H1 (cell line): ENCODE results near the gene LCORL. TPM values are rescaled to one million over a fixed set of nuclear protein-coding genes. Genes with fewer than 3 reads are reported as not detected.

Source experiments
- CTCF ChIA-PET: fragments of 300-600 bp; sonication (Branson Sonifier 250); formaldehyde crosslinking; loops from one replicate; lab custom pipeline; 2021; ENCODE audit not compliant: partially characterized antibody; lab: Charles Lee
- POLR2A ChIA-PET: fragments of 300-600 bp; sonication (Branson Sonifier 250); formaldehyde crosslinking; loops from one replicate; lab custom pipeline; 2021; ENCODE audit warnings: inconsistent platforms; ENCODE audit not compliant: partially characterized antibody; lab: Charles Lee
- DNase-seq, 2 experiments: peaks; one replicate each; pipeline versions ENCODE4 v3.0.0 to v3.0.0-alpha.2; 2010 to 2022; ENCODE audit warnings: low spot score in 2 of 2, low read depth in 1 of 2, mixed read lengths in 1 of 2
- FAIRE-seq: peaks from 2 replicates; lab custom pipeline; 2011; peaks lifted over from hg19 to GRCh38; lab: Jason Lieb, UNC
- H2AFZ ChIP-seq: 2 replicates; pipeline ENCODE4 v1.8.1; 2012; ENCODE audit warnings: low read length, inconsistent platforms
- H2AK5ac ChIP-seq: 2 replicates; pipeline ENCODE4 v1.6.1; 2013; ENCODE audit warnings: low read depth, low read length
- H2BK120ac ChIP-seq: replicated peaks from 2 replicates; pipeline ENCODE3; 2013; ENCODE audit warnings: low read depth, low read length, inconsistent platforms
- H2BK12ac ChIP-seq: 2 replicates; pipeline ENCODE4 v1.6.1; 2013; ENCODE audit warnings: low read depth, low read length
- H2BK15ac ChIP-seq: 2 replicates; pipeline ENCODE4 v1.6.1; 2013; ENCODE audit warnings: low read length
- H2BK20ac ChIP-seq: 2 replicates; pipeline ENCODE4 v1.6.1; 2013; ENCODE audit warnings: low read length
- H2BK5ac ChIP-seq: 2 replicates; pipeline ENCODE4 v1.6.1; 2013; ENCODE audit warnings: low read depth, low read length
- H3K14ac ChIP-seq: 2 replicates; pipeline ENCODE4 v1.6.1; 2013; ENCODE audit warnings: inconsistent platforms; ENCODE audit not compliant: insufficient read length
- H3K18ac ChIP-seq: 2 replicates; pipeline ENCODE4 v1.6.1; 2013; ENCODE audit warnings: low read length; ENCODE audit errors: extremely low read depth
- H3K23ac ChIP-seq: 2 replicates; pipeline ENCODE4 v1.6.1; 2013; ENCODE audit warnings: inconsistent platforms; ENCODE audit not compliant: insufficient read length
- H3K23me2 ChIP-seq: 2 replicates; pipeline ENCODE4 v1.6.1; 2013; ENCODE audit warnings: low read depth, low read length
- H3K27ac ChIP-seq: 2 replicates; pipeline ENCODE4 v1.6.1; 2011; ENCODE audit warnings: low read depth, low read length, inconsistent platforms
- H3K27me3 ChIP-seq, 4 experiments: replicated peaks in 1 of 4; 1 replicate in 1 of 4; 2 replicates in 3 of 4; pipeline versions ENCODE4 v1.6.1 to v1.8.1; 2011 to 2013; ENCODE audit warnings: low read length in 3 of 4, mild to moderate bottlenecking in 3 of 4, inconsistent platforms in 2 of 4, mixed read lengths in 2 of 4, moderate library complexity in 1 of 4; ENCODE audit not compliant: control insufficient read depth in 3 of 4, insufficient read depth in 3 of 4; ENCODE audit errors: extremely low read depth in 1 of 4
- H3K36me3 ChIP-seq, 4 experiments: 2 replicates each; pipeline versions ENCODE4 v1.6.1 to v1.8.1; 2011 to 2013; ENCODE audit warnings: mild to moderate bottlenecking in 4 of 4, low read length in 3 of 4, moderate library complexity in 2 of 4, control low read depth in 1 of 4, inconsistent platforms in 1 of 4; ENCODE audit not compliant: insufficient read depth in 4 of 4, control insufficient read depth in 2 of 4
- H3K4ac ChIP-seq: replicated peaks from 2 replicates; pipeline ENCODE3; 2013; ENCODE audit warnings: low read length, low read depth, mixed read lengths, inconsistent platforms; ENCODE audit not compliant: insufficient read length
- H3K4me1 ChIP-seq, 4 experiments: replicated peaks in 1 of 4; 1 replicate in 1 of 4; 2 replicates in 3 of 4; pipeline versions ENCODE4 v1.6.1 to v1.8.1; 2011 to 2013; ENCODE audit warnings: low read length in 3 of 4, inconsistent platforms in 2 of 4, mixed read lengths in 1 of 4; ENCODE audit not compliant: insufficient read depth in 4 of 4, control insufficient read depth in 3 of 4
- H3K4me2 ChIP-seq, 2 experiments: 2 replicates each; pipeline versions ENCODE4 v1.6.1 to v1.8.1; 2011 to 2013; ENCODE audit warnings: low read depth in 2 of 2, low read length in 2 of 2, control low read depth in 1 of 2, inconsistent platforms in 1 of 2, mild to moderate bottlenecking in 1 of 2; ENCODE audit not compliant: insufficient read depth in 1 of 2
- H3K4me3 ChIP-seq, 4 experiments: fragments of 200-600, 300-600 bp in 1 of 4; sonication (generic), shearing (Covaris generic), sonication (Bioruptor Twin) in 1 of 4; 2 replicates each; pipeline versions ENCODE4 v1.5.1 to v1.8.1; 2011 to 2016; ENCODE audit warnings: low read length in 4 of 4, low read depth in 3 of 4, control low read depth in 2 of 4, inconsistent platforms in 2 of 4, mild to moderate bottlenecking in 2 of 4, mixed read lengths in 1 of 4, moderate library complexity in 1 of 4; ENCODE audit not compliant: insufficient read depth in 2 of 4; ENCODE audit errors: extremely low read depth in 1 of 4
- H3K56ac ChIP-seq: replicated peaks from 2 replicates; pipeline ENCODE3; 2013; ENCODE audit warnings: low read depth, mild to moderate bottlenecking, mixed read lengths, low read length, inconsistent platforms; ENCODE audit not compliant: insufficient read length
- H3K79me1 ChIP-seq: 2 replicates; pipeline ENCODE4 v1.6.1; 2013; ENCODE audit warnings: low read depth, low read length, control low read depth
- H3K79me2 ChIP-seq, 2 experiments: 2 replicates each; pipeline versions ENCODE4 v1.6.1 to v1.8.1; 2012 to 2013; ENCODE audit warnings: low read length in 2 of 2, mild to moderate bottlenecking in 2 of 2, inconsistent platforms in 1 of 2; ENCODE audit not compliant: insufficient read depth in 2 of 2, control insufficient read depth in 1 of 2
- H3K9ac ChIP-seq, 4 experiments: replicated peaks in 1 of 4; 1 replicate in 1 of 4; 2 replicates in 3 of 4; pipeline versions ENCODE4 v1.6.1 to v1.8.1; 2011 to 2013; ENCODE audit warnings: low read depth in 3 of 4, low read length in 3 of 4, control low read depth in 2 of 4, mild to moderate bottlenecking in 2 of 4, moderate library complexity in 2 of 4, inconsistent platforms in 1 of 4; ENCODE audit errors: extremely low read depth in 1 of 4
- H3K9me3 ChIP-seq, 2 experiments: 2 replicates each; pipeline versions ENCODE4 v1.6.1 to v1.8.1; 2012 to 2013; ENCODE audit warnings: mild to moderate bottlenecking in 2 of 2, moderate library complexity in 2 of 2, control low read depth in 1 of 2, inconsistent platforms in 1 of 2, low read depth in 1 of 2, low read length in 1 of 2, mixed read lengths in 1 of 2; ENCODE audit not compliant: insufficient read depth in 2 of 2
- H4K20me1 ChIP-seq, 2 experiments: replicated peaks in 1 of 2; 2 replicates each; pipeline versions ENCODE3 to v1.8.1; 2011 to 2013; ENCODE audit warnings: inconsistent platforms in 2 of 2, low read length in 2 of 2, mild to moderate bottlenecking in 1 of 2; ENCODE audit not compliant: insufficient read depth in 2 of 2, control insufficient read depth in 1 of 2
- H4K5ac ChIP-seq: 2 replicates; pipeline ENCODE4 v1.6.1; 2013; ENCODE audit warnings: low read length, low read depth, mixed read lengths, inconsistent platforms; ENCODE audit not compliant: insufficient read length
- H4K8ac ChIP-seq: 2 replicates; pipeline ENCODE4 v1.8.0; 2013; ENCODE audit warnings: mild to moderate bottlenecking, moderate library complexity, low read length, inconsistent platforms; ENCODE audit not compliant: insufficient read depth; ENCODE audit errors: extremely low read depth
- H4K91ac ChIP-seq: replicated peaks from 2 replicates; pipeline ENCODE3; 2013; ENCODE audit warnings: low read length, mixed read lengths, inconsistent platforms; ENCODE audit not compliant: insufficient read length
- CHD1 ChIP-seq: IDR thresholded peaks from 2 replicates; pipeline ENCODE4 v1.6.1; 2012; ENCODE audit warnings: low read depth, low read length, improper control_type of control experiment
- CREB1 ChIP-seq: IDR thresholded peaks from 2 replicates; pipeline ENCODE4 v1.6.1; 2012; ENCODE audit warnings: inconsistent platforms
- EGR1 ChIP-seq: IDR thresholded peaks from 2 replicates; pipeline ENCODE4 v1.6.1; 2011; ENCODE audit warnings: low read depth, low read length, borderline replicate concordance
- EZH2 ChIP-seq: fragments of 200-600 bp; sonication (generic); IDR thresholded peaks from 2 replicates; pipeline ENCODE4 v1.7.1; 2012; ENCODE audit warnings: low read depth, mild to moderate bottlenecking, moderate library complexity, low read length, inconsistent platforms; ENCODE audit not compliant: severe bottlenecking
- HDAC6 ChIP-seq: IDR thresholded peaks from one replicate; pipeline ENCODE4 v1.7.1; 2012; ENCODE audit warnings: low read depth, mild to moderate bottlenecking, inconsistent platforms, low read length, moderate library complexity
- RBBP5 ChIP-seq: IDR thresholded peaks from 2 replicates; pipeline ENCODE4 v1.7.1; 2012; ENCODE audit warnings: low read depth, mild to moderate bottlenecking, inconsistent platforms, low read length, moderate library complexity, borderline replicate concordance
- SIN3A ChIP-seq, 2 experiments: IDR thresholded peaks in 1 of 2; conservative IDR thresholded peaks in 1 of 2; 2 replicates each; pipeline ENCODE4 v1.6.1; 2011 to 2012; ENCODE audit warnings: low read length in 2 of 2, improper control_type of control experiment in 1 of 2, low read depth in 1 of 2, mild to moderate bottlenecking in 1 of 2
- SIRT6 ChIP-seq: IDR thresholded peaks from one replicate; pipeline ENCODE4 v1.7.1; 2012; ENCODE audit warnings: low read length, inconsistent platforms
- SP1 ChIP-seq: IDR thresholded peaks from 2 replicates; pipeline ENCODE4 v1.6.1; 2011; ENCODE audit warnings: low read depth, low read length
- TAF1 ChIP-seq: IDR thresholded peaks from 2 replicates; pipeline ENCODE4 v1.6.1; 2011; ENCODE audit warnings: mild to moderate bottlenecking, low read depth, low read length
- WGBS, 2 experiments: shearing (Covaris generic) in 1 of 2; methylation state at CpG; one replicate each; pipeline versions ENCODE4 v1.1.6 to v1.1.7; 2013 to 2015; ENCODE audit warnings: low lambda C conversion rate in 2 of 2, mixed read lengths in 2 of 2, inconsistent platforms in 1 of 2, low coverage in 1 of 2, missing lambda C conversion rate in 1 of 2; ENCODE audit not compliant: insufficient replicate concordance in 2 of 2, insufficient coverage in 1 of 2, insufficient read length in 1 of 2; ENCODE audit errors: extremely low coverage in 1 of 2, missing lambda C conversion rate in 1 of 2; 5-methylcytosine and 5-hydroxymethylcytosine counted together
- polyA plus RNA-seq, 7 experiments: library from polyadenylated mRNA; depleted of rRNA in 3 of 7; stranded (reverse) in 5 of 7; unstranded in 2 of 7; fragments of >200 nt in 5 of 7; fragments of 200-250 nt in 2 of 7; gene quantifications; 1 replicate in 5 of 7; 2 replicates in 1 of 7; 4 replicates in 1 of 7; pipeline versions ENCODE4 v1.2.1 to v1.2.3, GENCODE V29; 2011 to 2013; ENCODE audit warnings: missing spikeins in 2 of 7, mixed read lengths in 2 of 7
- total RNA-seq: library from RNA; stranded (reverse); fragmentation: NEBNext Ultra II Directional; extraction: Animal tissue kit (Norgen Biotek cat#: 25700); gene quantifications from 2 replicates; pipeline ENCODE4 v1.2.1, GENCODE V29; 2021

LCORL gene
- total and polyA plus RNA-seq, 2 of the 8 experiments (the other 6 are each of a cell fraction or from before 2014, with no cell fraction given), result 2.2 to 19.2 TPM

DNA sequence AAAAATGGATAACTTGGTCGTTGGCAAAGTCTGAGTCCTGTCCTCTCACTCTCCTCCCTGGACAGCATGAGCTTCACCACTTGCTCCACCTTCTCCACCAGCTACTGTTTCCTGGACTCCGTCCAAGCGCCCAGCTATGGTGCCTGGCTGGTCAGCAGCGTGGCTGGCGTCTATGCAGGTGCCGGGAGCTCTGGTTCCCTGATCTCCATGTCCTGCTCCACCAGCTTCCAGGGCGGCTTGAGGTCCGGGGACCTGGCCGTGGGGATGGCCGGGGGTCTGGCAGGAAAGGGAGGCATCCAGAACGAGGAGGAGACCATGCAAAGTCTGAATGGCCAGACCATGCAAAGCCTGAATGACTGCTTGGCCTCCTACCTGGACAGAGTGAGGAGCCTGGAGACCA is 109.9 kb downstream of the LCORL start:
- H3K4ac ChIP-seq, result no peak overlapping the region
- H3K27me3 ChIP-seq, result no peaks in the 10 kb centered on the region
- DNase-seq, result no peak
- H4K5ac ChIP-seq, result no peak overlapping the region
- H4K20me1 ChIP-seq, result peaks cover 0 to 1% of the 10 kb centered on the region in 2 experiments
- CTCF ChIA-PET, result no interaction called here
- H4K91ac ChIP-seq, result no peak overlapping the region
- H2BK5ac ChIP-seq, result no peak overlapping the region
- H2AFZ ChIP-seq, result no peak overlapping the region
- no peak overlapping the region for H3K23ac ChIP-seq
- no peak overlapping the region for H2BK15ac ChIP-seq
- no peak overlapping the region for H3K4me3 ChIP-seq
- H3K56ac ChIP-seq, result no peak overlapping the region
- no peak overlapping the region for H3K14ac ChIP-seq
- FAIRE-seq, result no peak
- no peak overlapping the region for H3K18ac ChIP-seq
- no peak overlapping the region for H2BK20ac ChIP-seq
- H3K36me3 ChIP-seq, result no peaks in the 10 kb centered on the region; a peak in 2 of 8 replicates
- no peak overlapping the region for H3K27ac ChIP-seq
- H3K9ac ChIP-seq, result no peak overlapping the region
- no peak overlapping the region for H4K8ac ChIP-seq
- WGBS, 2 experiments, result 92% methylated on average over 11 of the region's 11 CpGs; no CpG with 5 or more reads in 1 of the 2 experiments
- TF ChIP-seq CHD1 (no peak), CREB1 (no peak), HDAC6 (no peak), SP1 (no peak), SIRT6 (no peak), RBBP5 (no peak), EZH2 (no peak), SIN3A (conservative IDR thresholded peaks at IDR 0.05 in 1 of 2, IDR thresholded peaks at IDR 0.05 in 1 of 2; ENCODE audit: low read depth in 1 of 2, low read length in 2 of 2) (no peak), EGR1 (no peak), TAF1 (no peak)
- no peak overlapping the region for H2BK120ac ChIP-seq
- no peaks in the 10 kb centered on the region for H3K9me3 ChIP-seq
- H3K79me1 ChIP-seq, result no peaks in the 10 kb centered on the region; the same call in 1 of the 2 replicates
- no peaks in the 10 kb centered on the region; the same call in 1 of the 2 replicates for H3K23me2 ChIP-seq
- H3K4me1 ChIP-seq, result no peaks in the 10 kb centered on the region
- no peak overlapping the region for H3K4me2 ChIP-seq
- H2BK12ac ChIP-seq, result no peak overlapping the region
- no peaks in the 10 kb centered on the region for H3K79me2 ChIP-seq
- no peak overlapping the region for H2AK5ac ChIP-seq
- POLR2A ChIA-PET, result interaction anchor here (0.7 kb wide), 1 partner anchor 10 kb away, joined by 3 read pairs; no protein-coding TSS in a partner anchor
